K562 (cell line): ENCODE data around the gene CD151. TPM values are rescaled to one million over a fixed set of nuclear protein-coding genes. Genes with fewer than 3 reads are reported as not detected.
A peak's percentile ranks its signal among the peaks of the same experiment; 100 is the strongest.

Source experiments
- ATF4 ChIP-seq: fragments of 450-650 bp; formaldehyde crosslinking; IDR thresholded peaks from 2 replicates; pipeline ENCODE4 v1.4.0; 2022; ENCODE audit warnings: mild to moderate bottlenecking, moderate library complexity
- CBX5 ChIP-seq: IDR thresholded peaks from 2 replicates; pipeline ENCODE4 v1.6.1; 2014; ENCODE audit warnings: low read depth, borderline replicate concordance
- CHD4 ChIP-seq: fragments of 200-600 bp; sonication (generic); IDR thresholded peaks from 3 replicates; pipeline ENCODE4 v1.6.1; 2012; ENCODE audit warnings: low read depth, mild to moderate bottlenecking, mixed read lengths, low read length, inconsistent platforms; ENCODE audit not compliant: insufficient read depth, insufficient replicate concordance, poor library complexity, severe bottlenecking
- DMBX1 ChIP-seq: fragments of 250-450 bp; sonication (Bioruptor Pico); IDR thresholded peaks from 2 replicates; pipeline ENCODE4 v1.8.0; 2022; ENCODE audit warnings: inconsistent platforms, mild to moderate bottlenecking, moderate library complexity, borderline replicate concordance
- E4F1 ChIP-seq: fragments of 250-450 bp; sonication (Bioruptor Pico); IDR thresholded peaks from 2 replicates; pipeline ENCODE4 v1.5.0; 2021; ENCODE audit warnings: mild to moderate bottlenecking, borderline replicate concordance
- FOXM1 ChIP-seq, 2 experiments: fragments of 450-650 bp in 1 of 2; sonication (generic) in 1 of 2; formaldehyde crosslinking in 1 of 2; IDR thresholded peaks; 2 replicates each; pipeline versions ENCODE4 v1.6.1 to v1.9.0; 2017 to 2022; ENCODE audit warnings: low read depth in 2 of 2, mild to moderate bottlenecking in 2 of 2, missing genetic modification reagents in 1 of 2, moderate library complexity in 1 of 2
- KLF13 ChIP-seq: fragments of 450-650 bp; IDR thresholded peaks from 2 replicates; pipeline ENCODE4 v1.6.1; 2016; ENCODE audit warnings: missing genetic modification characterization, low read depth, mild to moderate bottlenecking, missing compliant biosample characterization, moderate library complexity, borderline replicate concordance
- L3MBTL2 ChIP-seq: fragments of 450-650 bp; IDR thresholded peaks from 2 replicates; pipeline ENCODE4 v1.6.1; 2016; ENCODE audit warnings: mild to moderate bottlenecking, moderate library complexity
- MXD1 ChIP-seq: fragments of 250-450 bp; sonication (Bioruptor Pico); IDR thresholded peaks from 2 replicates; pipeline ENCODE4 v1.8.0; 2021; ENCODE audit warnings: borderline replicate concordance, mild to moderate bottlenecking, moderate library complexity; ENCODE audit not compliant: poor library complexity, severe bottlenecking
- NFXL1 ChIP-seq: fragments of 450-650 bp; formaldehyde crosslinking; IDR thresholded peaks from 2 replicates; pipeline ENCODE4 v1.4.0; 2021; ENCODE audit warnings: mild to moderate bottlenecking
- NR4A1 ChIP-seq, 2 experiments: fragments of 250-450 bp in 1 of 2; fragments of 450-650 bp in 1 of 2; sonication (Bioruptor Pico) in 1 of 2; IDR thresholded peaks; 2 replicates each; pipeline versions ENCODE4 v1.4.0 to v1.6.1; 2016 to 2020; ENCODE audit warnings: mild to moderate bottlenecking in 2 of 2, missing compliant biosample characterization in 1 of 2, missing genetic modification characterization in 1 of 2, moderate library complexity in 1 of 2
- NUFIP1 ChIP-seq: fragments of 450-650 bp; IDR thresholded peaks from 2 replicates; pipeline ENCODE4 v1.6.1; 2018; ENCODE audit not compliant: partially characterized antibody
- PHB ChIP-seq: fragments of 250-450 bp; sonication (Bioruptor Pico); IDR thresholded peaks from 2 replicates; pipeline ENCODE4 v1.5.0; 2021
- POLR2AphosphoS2 ChIP-seq: IDR thresholded peaks from 2 replicates; pipeline ENCODE4 v1.6.1; 2012; ENCODE audit warnings: low read length, improper control_type of control experiment
- PRPF4 ChIP-seq: fragments of 200-400 bp; formaldehyde crosslinking; IDR thresholded peaks from one replicate; pipeline ENCODE4 v1.6.1; 2017; ENCODE audit warnings: low read length, low read depth, mild to moderate bottlenecking; ENCODE audit not compliant: insufficient read depth, poor library complexity, severe bottlenecking
- RB1 ChIP-seq: fragments of 450-650 bp; IDR thresholded peaks from 2 replicates; pipeline ENCODE4 v1.6.1; 2017; ENCODE audit warnings: low read depth, mild to moderate bottlenecking
- SIX5 ChIP-seq, 2 experiments: IDR thresholded peaks; 2 replicates each; pipeline ENCODE4 v1.6.1; 2011; ENCODE audit warnings: low read length in 2 of 2, borderline replicate concordance in 1 of 2, low read depth in 1 of 2, mild to moderate bottlenecking in 1 of 2, moderate library complexity in 1 of 2; ENCODE audit not compliant: insufficient read depth in 1 of 2
- SMARCB1 ChIP-seq: IDR thresholded peaks from 2 replicates; pipeline ENCODE4 v1.6.1; 2011; ENCODE audit warnings: improper control_type of control experiment, low read depth; ENCODE audit not compliant: insufficient read length
- SNAPC5 ChIP-seq: fragments of 250-450 bp; sonication (Bioruptor Pico); IDR thresholded peaks from 2 replicates; pipeline ENCODE4 v1.8.0; 2021; ENCODE audit warnings: moderate library complexity, mild to moderate bottlenecking, inconsistent platforms
- YY1 ChIP-seq, 3 experiments: IDR thresholded peaks; 2 replicates each; pipeline ENCODE4 v1.6.1; 2011; ENCODE audit warnings: low read length in 2 of 3, mild to moderate bottlenecking in 2 of 3, moderate library complexity in 2 of 3, borderline replicate concordance in 1 of 3, control low read depth in 1 of 3, low read depth in 1 of 3; ENCODE audit not compliant: insufficient read depth in 3 of 3, insufficient replicate concordance in 2 of 3, control insufficient read depth in 1 of 3, insufficient read length in 1 of 3; ENCODE audit errors: extremely low read depth in 1 of 3
- ZBTB7A ChIP-seq: IDR thresholded peaks from 2 replicates; pipeline ENCODE4 v1.6.1; 2011; ENCODE audit warnings: low read depth, mild to moderate bottlenecking, low read length, moderate library complexity, borderline replicate concordance; ENCODE audit not compliant: control insufficient read depth
- ZNF41 ChIP-seq: fragments of 250-450 bp; sonication (Bioruptor Pico); conservative IDR thresholded peaks from 2 replicates; pipeline ENCODE4 v1.4.0; 2020; ENCODE audit warnings: mild to moderate bottlenecking
- polyA plus RNA-seq, 8 experiments: library from polyadenylated mRNA; depleted of rRNA in 4 of 8; stranded (reverse) in 5 of 8; unstranded in 3 of 8; fragments of >200 nt; fragmentation: Nextera tagmentation in 2 of 8; fragmentation: Illumina TruSeq in 1 of 8; extraction: Ambion mirVana in 2 of 8; extraction: Trizol in 1 of 8; gene quantifications; 2 replicates each; pipeline versions ENCODE4 v1.2.1 to v1.2.3, GENCODE V29; 2011 to 2014; ENCODE audit warnings: inconsistent platforms in 1 of 8, missing spikeins in 1 of 8
- total RNA-seq, 7 experiments: library from RNA; depleted of rRNA in 6 of 7; stranded (reverse); fragments of >200 nt in 6 of 7; fragmentation: Illumina TruSeq in 2 of 7; extraction: Trizol in 2 of 7; gene quantifications; 2 replicates each; pipeline versions ENCODE4 v1.2.1 to v1.2.3, GENCODE V29; 2011 to 2021; ENCODE audit warnings: low replicate concordance in 1 of 7

CD151 gene
- total and polyA plus RNA-seq, 9 of the 15 experiments (the other 6 are each of a cell fraction or from before 2014, with no cell fraction given), result 2.3 to 187 (median 140) TPM

- TF ChIP-seq NR4A1 (CRISPR knock-in tag; IDR thresholded peaks at IDR 0.05) (no peak), NR4A1 (tag; IDR thresholded peaks at IDR 0.05) (peak; percentile 58; the same call in 1 of the 2 replicates), FOXM1 (IDR thresholded peaks at IDR 0.05; ENCODE audit: low read depth) (peak; percentile 70), FOXM1 (CRISPR knock-in tag; IDR thresholded peaks at IDR 0.05; ENCODE audit: low read depth) (0 out of 2 replicates have a peak, but pooled peaks have one; percentile 26), DMBX1 (CRISPR knock-in tag) (no peak), PHB (CRISPR knock-in tag) (no peak), CHD4 (no peak), SIX5 (IDR thresholded peaks at IDR 0.05; ENCODE audit: borderline replicate concordance in 1 of 2, insufficient read depth in 1 of 2, low read depth in 1 of 2, low read length in 2 of 2) (peak in 1 of 2 experiments; percentile 52; a peak in 2 of 4 replicates), L3MBTL2 (peak; percentile 57), PRPF4 (no peak), RB1 (peak; percentile 94), POLR2AphosphoS2 (peak; percentile 84; the same call in 1 of the 2 replicates), SNAPC5 (CRISPR knock-in tag) (no peak), YY1 (IDR thresholded peaks at IDR 0.05; ENCODE audit: borderline replicate concordance in 1 of 3, control insufficient read depth in 1 of 3, extremely low read depth in 1 of 3, insufficient read depth in 3 of 3, insufficient read length in 1 of 3, insufficient replicate concordance in 2 of 3, low read depth in 1 of 3, low read length in 2 of 3) (peak in 2 of 3 experiments; percentile 79 to 89), ZNF41 (CRISPR knock-in tag) (no peak), E4F1 (CRISPR knock-in tag) (no peak), ZBTB7A (peak; percentile 94), MXD1 (peak; percentile 98), CBX5 (no peak), ATF4 (0 out of 2 replicates have a peak, but pooled peaks have one; percentile 14), NFXL1 (CRISPR knock-in tag) (no peak), KLF13 (tag) (peak; percentile 70), NUFIP1 (no peak), SMARCB1 (no peak)
Observed at GRCh38 chr11:842370-843002, 9.7 kb downstream of the CD151 start, which contains the start of the genes POLR2L and TSPAN4 (continued).
